Frontal cortex (tissue), 4 donors: ENCODE measurements around the gene TMPRSS6. TPM values are rescaled to one million over a fixed set of nuclear protein-coding genes. Genes with fewer than 3 reads are reported as not detected.

Source experiments
- DNase-seq, 2 donors: peaks; one replicate each; pipeline ENCODE4 v3.0.0; 2012; ENCODE audit warnings: low spot score in 2 of 2
- FAIRE-seq: peaks from 2 replicates; lab custom pipeline; 2012; peaks lifted over from hg19 to GRCh38; lab: Jason Lieb, UNC
- total RNA-seq: library from RNA; depleted of rRNA; stranded (reverse); fragments of >200 nt; gene quantifications from one replicate; pipeline ENCODE4 v1.2.3, GENCODE V29; 2014
- donor health status: control.
- donor health status: control.
- donor health status: control.

Gene TMPRSS6
- total RNA-seq, 1 donor from 2014 or later: not detected

- FAIRE-seq (no peak), DNase-seq (no peak)
Observed at GRCh38 chr22:37141971-37142370, 32.5 kb upstream of the TMPRSS6 start.

GRCh38 chr22:37141476-37141875 is 32.0 kb upstream of the TMPRSS6 start:
- DNase-seq (no peak), FAIRE-seq (no peak)

DNA sequence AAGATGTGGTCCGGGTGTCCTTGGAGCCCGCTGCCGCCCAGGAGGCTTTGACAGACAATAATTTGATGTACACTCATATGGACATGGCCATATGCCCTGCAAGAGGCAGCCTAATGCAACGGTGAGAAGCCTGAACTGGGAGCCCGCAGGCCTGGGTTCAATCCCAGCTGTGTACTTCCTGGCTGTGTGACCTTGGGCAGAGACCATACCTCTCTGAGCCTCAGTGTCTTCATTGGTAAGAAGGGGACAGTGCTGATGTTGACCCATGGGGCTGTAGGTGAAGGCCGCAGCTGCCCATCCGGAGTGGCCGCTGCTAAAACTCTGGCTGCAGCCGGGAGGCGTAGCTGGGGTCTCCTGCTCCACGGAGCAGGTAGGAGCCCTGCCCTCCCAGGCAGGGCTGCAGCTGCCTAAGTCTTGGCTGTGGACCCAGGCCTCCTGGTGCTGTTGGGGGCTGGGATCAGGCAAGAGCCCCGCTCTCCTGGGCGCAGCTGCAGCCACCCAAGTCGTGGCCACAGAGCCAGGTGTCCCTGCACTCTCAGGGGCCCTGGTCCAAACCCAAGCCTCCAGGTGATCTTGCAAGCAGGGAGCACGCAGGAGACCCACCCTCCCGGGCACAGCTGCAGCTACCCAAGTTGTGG is 31.3 kb upstream of the TMPRSS6 start:
- FAIRE-seq (no peak), DNase-seq (no peak)

GRCh38 chr22:37139762-37140161 is 30.2 kb upstream of the TMPRSS6 start:
- DNase-seq: no peak
- no peak for FAIRE-seq

DNA sequence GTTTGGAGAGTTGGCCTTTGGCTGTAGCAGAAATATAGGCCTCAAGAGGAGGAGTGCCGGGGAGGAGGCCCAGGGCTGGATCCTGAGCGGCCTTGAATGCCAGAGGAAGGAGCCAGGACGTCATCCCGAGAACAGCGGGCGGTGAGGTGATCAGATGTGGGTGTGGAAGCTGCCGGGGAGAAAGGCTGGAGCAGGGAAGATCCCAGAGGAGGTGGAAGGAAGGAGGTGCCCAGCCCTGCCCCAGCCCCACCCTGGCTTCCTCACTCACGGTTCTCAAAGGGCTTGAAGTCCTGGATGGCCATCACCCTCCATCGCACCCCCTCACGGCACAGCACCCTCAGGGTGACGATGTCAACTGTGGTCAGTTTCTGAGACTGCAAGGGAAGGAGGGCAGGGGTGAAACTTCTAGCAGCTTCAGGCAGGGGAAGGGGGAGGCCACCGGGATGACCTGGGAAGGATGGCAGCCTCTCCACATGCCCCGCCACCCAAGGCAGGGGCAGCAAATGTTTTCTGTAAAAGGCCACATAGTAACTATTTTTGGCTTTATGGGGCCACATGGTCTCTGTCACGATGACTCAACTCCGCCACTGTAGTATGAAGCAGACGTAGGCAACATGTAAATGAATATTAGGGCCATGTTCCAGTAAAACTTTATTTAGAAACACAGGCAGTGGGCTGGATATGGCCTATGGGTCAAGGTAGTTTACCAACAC is 29.5 kb upstream of the TMPRSS6 start:
- FAIRE-seq (no peak), DNase-seq (no peak)

DNA sequence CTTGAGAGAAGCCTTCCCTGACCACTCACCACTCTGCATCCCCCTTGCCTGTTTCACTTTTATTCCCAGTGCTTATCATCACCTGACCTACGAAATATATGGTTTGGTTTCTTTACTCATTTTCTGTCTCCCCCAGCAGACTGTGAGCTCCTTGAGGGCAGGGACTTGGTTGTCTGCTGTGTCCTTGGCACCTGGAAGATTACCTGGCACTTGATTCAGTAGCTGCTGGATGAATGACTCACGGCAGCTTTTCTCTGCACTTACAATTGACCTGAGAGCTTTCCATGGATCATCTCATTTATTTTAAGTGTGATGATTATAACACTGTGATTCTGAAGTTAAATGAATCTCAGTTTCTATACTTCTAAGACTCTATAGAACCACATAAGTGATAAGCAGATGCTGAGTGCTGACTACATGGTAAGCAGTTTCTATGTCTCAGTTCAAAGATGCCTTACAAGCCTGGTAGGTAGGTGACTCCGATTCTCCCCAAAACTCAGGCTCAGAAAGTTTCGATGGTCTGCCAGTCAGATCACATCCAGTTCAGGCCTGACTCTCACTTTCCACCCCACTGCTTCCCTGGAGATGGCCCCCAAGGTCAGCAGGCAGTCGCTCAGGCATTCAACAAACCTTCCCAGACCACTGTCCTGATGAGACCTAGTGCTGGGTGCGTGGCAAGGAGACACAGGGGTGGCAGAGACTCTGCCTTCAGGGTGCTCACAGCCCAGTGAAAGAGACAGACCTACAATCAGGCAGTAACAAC is 28.6 kb upstream of the TMPRSS6 start:
- FAIRE-seq (no peak), DNase-seq (no peak)

GRCh38 chr22:37137131-37137530 is 27.6 kb upstream of the TMPRSS6 start:
- FAIRE-seq (no peak), DNase-seq (no peak)

- no peak for FAIRE-seq
- DNase-seq: no peak
Observed at GRCh38 chr22:37135023-37135422, 25.5 kb upstream of the TMPRSS6 start.

- DNase-seq (no peak), FAIRE-seq (no peak)
Observed at GRCh38 chr22:37133304-37134018, 23.9 kb upstream of the TMPRSS6 start.

GRCh38 chr22:37132773-37133172 is 23.3 kb upstream of the TMPRSS6 start:
- FAIRE-seq: no peak

DNA sequence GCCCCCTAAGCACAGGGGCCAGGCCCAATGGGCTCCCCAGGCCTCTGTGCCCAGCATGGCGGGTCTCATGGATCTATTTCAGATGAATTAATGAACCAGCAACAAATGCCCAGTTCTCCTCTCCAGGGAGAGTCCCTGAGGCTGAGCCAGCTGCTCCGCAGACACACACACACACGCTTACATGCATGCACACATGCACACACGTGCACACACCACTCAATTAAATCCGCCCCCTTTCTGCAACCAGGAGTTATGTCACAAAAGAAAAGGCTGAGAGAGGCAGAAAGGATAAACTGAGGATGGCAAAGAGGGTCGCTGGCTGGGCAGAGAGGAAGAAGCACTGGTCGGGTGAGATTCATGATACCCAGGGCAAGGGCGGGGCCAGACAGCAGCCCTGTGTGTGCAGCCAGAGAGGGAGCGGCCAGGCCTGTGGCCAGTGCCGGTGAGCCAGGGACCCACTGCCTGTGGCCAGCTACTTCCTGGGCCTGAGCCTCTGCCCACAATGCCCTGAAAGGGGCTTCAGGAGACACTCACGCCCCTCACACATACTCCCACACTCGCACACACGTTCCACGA is 20.4 kb upstream of the TMPRSS6 start:
- no peak for DNase-seq
- FAIRE-seq: no peak

More at GRCh38 chr22:37132773-37133172, 23.3 kb upstream of the TMPRSS6 start:
- no peak for DNase-seq

- no peak for DNase-seq
- FAIRE-seq: no peak
Observed at GRCh38 chr22:37128555-37129281, 19.2 kb upstream of the TMPRSS6 start.

DNA sequence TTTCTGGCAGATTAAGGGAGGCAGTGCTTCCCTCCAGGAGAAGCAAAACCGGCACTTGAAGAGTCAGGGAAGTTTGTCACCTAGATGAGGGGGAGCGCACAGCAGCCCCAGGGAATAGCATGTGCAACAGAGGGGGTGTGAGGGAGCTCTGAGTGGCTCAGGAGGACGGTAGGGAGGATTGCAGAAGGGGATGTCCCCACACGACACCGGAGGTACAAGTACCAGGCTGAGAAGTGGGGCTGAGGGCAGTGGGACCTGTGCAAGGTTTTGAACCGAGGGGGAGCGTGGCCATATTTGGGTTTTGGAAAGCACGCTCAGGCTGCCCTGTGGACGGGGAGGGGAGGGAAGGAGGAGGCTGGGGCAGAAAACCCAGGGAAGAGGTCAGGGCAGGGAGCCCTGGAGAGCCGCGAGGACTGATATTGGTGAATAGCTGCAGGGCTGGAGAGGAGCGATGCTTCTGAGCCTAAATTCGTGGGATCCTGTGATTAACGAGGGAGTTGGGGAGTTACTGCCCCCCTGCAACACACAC is 17.9 kb upstream of the TMPRSS6 start:
- FAIRE-seq: no peak

DNA sequence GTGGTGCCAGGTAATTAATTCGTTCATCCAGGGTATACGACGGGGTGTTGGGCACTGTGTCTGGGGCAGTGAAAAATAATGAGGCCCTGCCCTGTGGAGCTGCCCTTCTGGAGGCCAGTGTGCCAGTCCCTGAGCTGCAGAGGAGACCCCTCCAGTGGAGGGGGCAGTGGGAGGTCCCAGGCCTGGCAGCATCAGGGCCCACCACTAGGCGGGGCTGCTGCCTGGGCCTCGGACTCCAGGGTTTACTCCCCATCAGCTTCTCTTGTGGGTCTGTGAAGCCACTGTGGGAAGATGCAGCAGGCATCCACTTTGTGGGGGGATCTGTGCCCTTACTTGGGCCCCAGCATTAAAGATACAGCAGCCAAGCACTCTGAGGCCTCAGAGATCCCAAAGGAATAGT is 17.4 kb upstream of the TMPRSS6 start:
- FAIRE-seq (no peak), DNase-seq (no peak)

More for the DNA sequence above, 17.9 kb upstream of the TMPRSS6 start:
- no peak for DNase-seq

GRCh38 chr22:37126383-37126782 is 16.9 kb upstream of the TMPRSS6 start:
- FAIRE-seq: no peak

DNA sequence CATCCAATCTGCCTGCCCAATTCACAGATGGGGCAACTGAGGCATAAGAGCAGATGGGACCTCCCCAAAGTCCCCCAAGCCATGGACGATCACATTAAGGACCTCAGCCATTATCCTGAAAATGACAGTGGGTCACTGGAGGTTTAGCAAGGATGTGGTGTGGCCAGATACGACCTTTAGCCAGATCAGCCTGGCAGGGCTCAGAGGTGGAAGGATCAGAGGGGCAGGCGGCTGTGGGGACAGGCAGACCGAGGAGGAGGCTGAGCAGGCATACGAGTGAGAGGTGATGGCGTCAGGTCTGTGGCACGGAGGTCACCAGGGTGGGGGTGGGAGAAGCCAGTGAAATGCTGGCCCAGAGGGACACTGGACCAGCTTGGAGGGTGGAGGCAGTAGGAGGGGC is 14.1 kb upstream of the TMPRSS6 start:
- FAIRE-seq (no peak), DNase-seq (no peak)

More at GRCh38 chr22:37126383-37126782, 16.9 kb upstream of the TMPRSS6 start:
- no peak for DNase-seq

- FAIRE-seq: no peak
- DNase-seq: no peak
Observed at GRCh38 chr22:37122598-37123180, 13.2 kb upstream of the TMPRSS6 start.

- no peak for DNase-seq
- no peak for FAIRE-seq
Observed at GRCh38 chr22:37121887-37122591, 12.5 kb upstream of the TMPRSS6 start.
